NCI-H510A (cell line): Measurements from ENCODE around the gene ANXA1.

Experiments used
- DNase-seq: peaks from one replicate; lab custom pipeline; 2025; lab: John Stamatoyannopoulos, UW

The ANXA1 gene

GRCh38 chr9:73210886-73211666 lies 59.4 kb downstream of the ANXA1 start:
- DNase-seq, result no peak

DNA sequence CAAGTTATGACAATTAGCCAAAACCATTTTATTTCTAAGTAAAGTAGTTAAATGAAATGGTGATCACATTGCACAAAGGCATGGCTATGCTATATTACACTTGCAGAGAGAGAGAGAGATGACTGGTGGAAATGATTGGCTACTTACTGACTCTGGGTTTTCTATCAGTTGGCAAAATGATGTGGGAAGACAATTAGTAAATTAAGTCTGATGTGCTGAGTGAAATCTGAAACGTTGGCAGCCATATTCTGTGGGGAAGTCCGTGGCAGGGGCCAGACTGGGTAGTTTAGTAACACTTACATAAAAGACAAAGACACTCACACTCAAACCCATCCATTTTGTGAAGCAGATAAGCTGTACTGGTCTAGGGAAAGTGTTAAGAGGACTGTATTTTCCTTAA lies 61.6 kb downstream of the ANXA1 start:
- no peak for DNase-seq

DNA sequence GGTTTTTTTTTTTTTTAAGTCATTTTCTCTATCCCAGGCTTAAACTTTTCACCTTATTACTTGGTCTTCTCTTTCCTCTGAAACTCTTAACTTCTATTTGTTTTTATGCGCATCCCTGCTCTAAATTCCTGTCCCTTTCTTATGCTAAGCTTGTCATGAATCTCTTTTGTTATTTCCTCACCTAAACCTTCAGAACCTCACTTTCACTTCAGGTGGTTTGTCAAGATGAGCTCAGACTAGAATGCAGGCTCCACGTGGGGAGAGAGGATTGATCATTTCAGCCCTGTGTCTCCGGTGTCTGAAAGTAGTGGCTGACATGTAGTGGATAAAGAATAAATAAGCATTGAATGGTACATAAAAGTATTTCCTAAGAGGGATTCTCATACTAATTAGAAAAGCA lies 63.6 kb downstream of the ANXA1 start:
- DNase-seq, result no peak

- DNase-seq, result no peak
Observed at GRCh38 chr9:73216100-73216499, 64.4 kb downstream of the ANXA1 start.
